T-helper 2 cell treated with Interferon-gamma antibody and Interleukin-4, amounts not matched to agents 100 ng/mL and 5 ng/mL, for 36 hours (primary cell): Measurements from ENCODE around the gene NPC1. TPM values are rescaled to one million over a fixed set of nuclear protein-coding genes. Genes with fewer than 3 reads are reported as not detected.

Source experiments
- intact Hi-C: fragments of 100-400 bp; cut with micrococcal nuclease; formaldehyde crosslinking; loops from one replicate; pipeline ENCODE4 v1.15.1; 2023
- total RNA-seq: library from RNA; stranded (reverse); gene quantifications from 2 replicates; pipeline ENCODE4 v1.2.3, GENCODE V29; 2022

NPC1 gene
- total RNA-seq, 1 donor from 2014 or later = 33.9 TPM

- intact Hi-C loops = no loop called here
These were observed 33.8 kb downstream of the NPC1 start for GRCh38 chr18:23552505-23552904.

- intact Hi-C loops = no loop called here
These were observed 34.3 kb downstream of the NPC1 start for GRCh38 chr18:23551978-23552377.

- intact Hi-C loops = no loop called here
These were observed 35.4 kb downstream of the NPC1 start for GRCh38 chr18:23550898-23551297.

- intact Hi-C loops = no loop called here
These were observed 37.6 kb downstream of the NPC1 start for GRCh38 chr18:23548719-23549118.

DNA sequence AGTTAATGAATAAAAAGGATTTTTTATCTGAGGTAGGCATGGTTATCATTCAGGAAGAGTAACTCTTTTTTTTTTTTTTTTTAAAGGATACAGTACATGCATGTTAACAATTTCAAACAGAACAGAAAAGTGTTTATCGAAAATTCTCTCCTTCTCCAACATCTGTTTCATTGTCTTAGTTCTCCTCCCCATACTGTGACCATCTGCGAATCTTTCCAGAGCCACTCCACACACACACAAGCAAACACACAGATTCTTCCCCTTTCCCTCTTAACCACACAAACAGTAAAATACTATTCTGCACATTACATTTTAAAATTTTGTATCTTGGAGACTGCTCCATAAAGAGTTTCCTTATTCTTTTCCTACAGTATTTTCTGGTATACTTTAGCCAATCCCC is 38.0 kb downstream of the NPC1 start:
- intact Hi-C loops = no loop called here

DNA sequence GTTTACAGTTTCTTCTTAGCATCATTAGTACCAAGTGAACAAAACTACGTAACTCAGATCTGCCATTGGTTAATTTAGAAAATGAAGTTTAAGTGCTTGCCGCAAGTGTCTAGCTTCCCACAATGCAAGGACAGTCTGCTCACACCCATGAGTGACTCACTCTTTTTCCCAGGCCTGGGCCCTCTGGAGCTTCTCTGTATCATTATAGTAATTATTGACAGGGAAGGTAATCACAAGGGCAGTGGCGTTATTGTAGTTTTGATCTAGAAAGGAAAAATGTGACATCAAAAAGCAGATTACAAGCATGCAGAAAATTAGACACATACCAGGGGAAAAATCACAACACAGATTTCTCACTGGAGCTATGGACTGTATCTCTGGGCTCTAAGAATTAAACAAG is 38.5 kb downstream of the NPC1 start:
- intact Hi-C loops = no loop called here

DNA sequence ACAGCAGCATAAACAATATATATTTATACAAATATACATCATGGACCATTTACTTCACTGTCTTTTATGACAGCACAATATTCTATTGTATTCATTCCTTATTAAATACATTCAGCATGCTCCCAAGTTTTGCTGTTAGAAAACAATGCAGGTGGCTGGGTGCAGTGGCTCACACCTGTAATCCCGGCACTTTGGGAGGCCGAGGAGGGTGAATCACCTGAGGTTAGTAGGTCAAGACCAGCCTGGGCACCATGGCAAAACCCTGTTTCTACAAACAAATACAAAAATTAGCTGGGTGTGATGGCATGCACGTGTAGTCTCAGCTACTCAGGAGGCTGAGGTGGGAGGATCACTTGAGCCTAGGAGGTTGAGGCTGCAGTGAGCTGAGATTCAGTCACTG is 39.0 kb downstream of the NPC1 start:
- intact Hi-C loops = no loop called here

GRCh38 chr18:23545247-23545789 is 41.0 kb downstream of the NPC1 start:
- intact Hi-C loops = no loop called here

- intact Hi-C loops = no loop called here
These were observed 43.8 kb downstream of the NPC1 start for GRCh38 chr18:23542461-23542860.

DNA sequence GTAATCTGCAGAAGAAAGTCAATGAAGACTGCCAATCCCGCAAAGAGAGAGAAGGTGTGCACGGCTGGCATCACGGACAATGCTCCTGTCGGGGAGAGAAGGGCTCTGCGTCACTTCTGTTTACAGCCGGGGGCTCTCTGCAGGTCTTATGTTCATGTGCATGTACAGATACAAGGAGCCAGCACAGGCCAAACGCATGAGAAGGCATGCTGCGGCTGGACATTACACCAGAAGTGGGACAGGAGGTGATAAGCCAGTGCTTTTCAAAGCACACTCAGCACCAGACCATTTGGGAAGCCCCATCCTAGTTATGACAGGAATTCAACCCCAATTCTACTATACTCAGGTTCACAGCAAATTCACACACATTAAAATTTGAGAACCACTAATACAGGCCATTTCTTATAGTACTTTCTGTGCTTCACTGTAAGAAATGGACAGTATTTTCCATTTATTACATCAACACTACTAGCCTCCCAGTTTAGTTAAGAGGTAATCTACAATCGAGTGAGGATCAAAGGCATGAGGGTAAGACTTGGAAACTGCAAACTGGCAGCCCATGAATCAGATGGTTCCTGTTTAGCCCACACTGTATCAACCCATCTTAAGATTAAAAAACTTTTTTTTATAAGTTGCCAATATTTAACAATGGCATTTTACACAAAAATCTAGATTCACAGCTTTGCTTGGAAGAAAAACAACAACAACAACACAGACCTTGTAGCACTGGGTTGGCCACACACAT is 44.8 kb downstream of the NPC1 start:
- intact Hi-C loops = loop anchor here (1.0 kb wide), 2 partner anchors 38 to 45 kb away; partner anchors contain the start of genes NPC1 and RMC1

- intact Hi-C loops = loop anchor here (1.0 kb wide), 2 partner anchors 38 to 45 kb away; partner anchors contain the start of genes NPC1 and RMC1
These were observed 45.4 kb downstream of the NPC1 start for GRCh38 chr18:23540867-23541266.

DNA sequence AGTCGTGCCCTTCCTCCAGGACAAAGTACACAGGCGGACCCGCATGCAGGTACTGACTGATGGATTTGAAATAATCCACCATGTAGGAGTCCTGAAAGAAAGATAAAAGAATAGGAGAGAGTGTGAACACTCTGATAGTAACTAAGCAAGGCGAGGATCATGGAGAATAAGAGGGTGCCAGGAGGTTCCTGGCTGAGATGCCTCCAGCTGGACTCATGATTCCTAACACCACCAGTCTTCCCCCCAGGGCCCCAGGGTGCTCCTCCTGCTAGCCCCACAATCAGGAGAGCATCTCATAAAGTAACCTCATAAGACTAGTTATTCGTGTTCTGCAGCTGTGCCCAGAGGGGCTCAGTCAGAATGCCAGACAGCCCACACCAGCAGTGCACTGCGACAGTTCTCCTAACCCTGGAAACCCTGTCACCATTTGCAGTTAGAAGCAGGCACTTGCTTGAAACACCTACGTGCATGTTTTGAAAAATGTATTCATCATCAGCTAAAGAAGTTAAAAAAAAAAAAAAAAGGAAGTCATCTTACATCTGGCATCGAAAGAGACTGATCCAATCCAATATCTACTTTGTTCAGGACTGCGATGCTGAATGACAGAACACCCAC is 46.3 kb downstream of the NPC1 start:
- intact Hi-C loops = no loop called here

DNA sequence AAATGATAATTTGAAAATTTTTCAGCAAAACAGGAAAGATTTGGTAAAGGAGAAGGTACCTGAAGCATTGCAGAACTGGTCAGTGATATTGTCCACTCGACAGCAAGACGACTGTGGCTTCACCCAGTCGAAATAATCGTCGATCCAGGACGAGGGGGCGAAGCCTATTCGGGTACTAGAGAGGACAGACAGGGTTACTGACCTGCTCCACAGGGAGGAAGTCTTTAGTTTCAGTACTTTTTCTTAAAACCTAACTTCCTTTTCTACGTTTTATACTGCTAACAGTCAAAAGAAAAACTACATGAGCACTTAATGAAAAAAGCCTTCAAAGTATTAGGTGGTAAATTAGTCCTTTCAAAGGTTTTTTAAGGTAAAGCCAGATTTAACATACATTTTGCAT is 47.0 kb downstream of the NPC1 start:
- intact Hi-C loops = no loop called here

DNA sequence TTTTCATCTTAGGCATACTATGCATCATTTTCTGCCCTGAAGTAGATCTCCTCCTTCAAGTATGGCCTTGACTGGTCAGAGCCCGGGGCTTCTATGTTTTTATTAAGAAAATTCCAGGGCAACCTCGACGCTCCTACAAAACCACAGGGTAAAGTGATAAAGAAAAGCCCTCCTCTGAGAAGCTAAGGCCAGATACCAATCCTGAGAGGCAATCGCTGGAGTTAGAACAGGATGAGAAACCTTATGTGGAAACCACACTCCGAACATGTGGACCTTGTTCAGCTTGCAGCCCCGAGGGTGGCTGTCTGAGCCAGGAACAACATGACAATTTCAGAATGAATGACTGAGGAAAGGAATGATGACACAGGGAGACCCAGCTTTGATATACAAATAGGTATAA is 47.4 kb downstream of the NPC1 start:
- intact Hi-C loops = no loop called here

DNA sequence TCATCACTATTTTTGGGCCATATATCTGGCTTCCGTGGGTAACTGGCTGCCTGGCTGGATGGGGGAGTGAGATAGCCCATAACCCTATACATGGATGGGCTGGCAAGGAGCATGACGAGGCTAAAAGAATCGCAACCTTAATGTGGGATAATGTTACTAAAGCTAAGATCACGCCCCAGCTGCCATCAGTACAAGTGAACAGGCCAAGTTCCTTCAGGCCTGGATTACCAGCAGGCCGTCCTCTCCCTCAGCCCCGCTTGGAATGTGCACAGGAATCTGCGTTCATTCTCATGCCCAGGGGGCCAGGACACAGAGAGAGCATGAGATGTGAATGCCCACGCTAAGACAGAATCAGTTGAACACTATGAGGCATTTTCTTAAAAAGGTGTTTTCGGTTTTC is 48.3 kb downstream of the NPC1 start:
- intact Hi-C loops = no loop called here

DNA sequence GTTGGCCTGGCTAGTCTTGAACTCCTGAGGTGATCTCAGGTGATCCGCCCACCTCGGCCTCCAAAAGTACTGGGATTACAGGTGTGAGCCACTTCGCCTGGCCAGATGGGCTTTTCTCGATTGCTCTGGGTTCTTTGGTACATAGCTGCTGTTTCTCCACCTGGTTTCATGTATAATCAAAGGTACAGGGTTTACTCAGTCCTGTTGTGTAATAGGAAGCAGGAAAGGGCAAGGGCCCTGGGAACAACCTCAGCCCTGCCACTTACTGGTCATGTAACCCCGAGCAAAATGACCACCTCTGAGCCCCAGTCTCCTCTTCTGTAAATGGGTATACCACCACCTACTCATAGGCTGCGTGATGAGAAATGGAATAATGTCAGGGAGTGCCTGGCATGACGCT is 49.0 kb downstream of the NPC1 start:
- intact Hi-C loops = no loop called here

DNA sequence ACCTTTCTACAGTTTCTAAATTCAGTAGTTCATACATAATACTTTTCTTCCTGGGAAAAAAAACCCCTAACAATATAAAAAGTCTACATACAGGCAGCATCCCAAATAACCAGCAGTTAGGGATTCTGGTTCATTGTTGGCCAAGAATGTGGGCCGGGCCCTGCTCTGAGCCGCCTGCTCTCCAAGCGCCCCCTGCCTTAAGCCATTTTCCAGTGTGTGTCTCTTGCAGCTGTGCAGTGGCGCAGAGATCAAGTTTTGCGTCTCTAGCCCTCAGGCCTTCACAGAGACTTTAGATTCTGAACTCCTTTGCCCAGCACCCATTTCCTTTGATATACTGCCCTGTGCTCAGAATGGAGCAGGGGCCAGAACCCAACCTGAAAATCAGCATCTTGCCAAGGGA is 50.1 kb downstream of the NPC1 start:
- intact Hi-C loops = no loop called here

GRCh38 chr18:23534276-23534675 is 52.0 kb downstream of the NPC1 start:
- intact Hi-C loops = loop anchor here (5.0 kb wide), 1 partner anchor 38 kb away; no protein-coding TSS in a partner anchor

DNA sequence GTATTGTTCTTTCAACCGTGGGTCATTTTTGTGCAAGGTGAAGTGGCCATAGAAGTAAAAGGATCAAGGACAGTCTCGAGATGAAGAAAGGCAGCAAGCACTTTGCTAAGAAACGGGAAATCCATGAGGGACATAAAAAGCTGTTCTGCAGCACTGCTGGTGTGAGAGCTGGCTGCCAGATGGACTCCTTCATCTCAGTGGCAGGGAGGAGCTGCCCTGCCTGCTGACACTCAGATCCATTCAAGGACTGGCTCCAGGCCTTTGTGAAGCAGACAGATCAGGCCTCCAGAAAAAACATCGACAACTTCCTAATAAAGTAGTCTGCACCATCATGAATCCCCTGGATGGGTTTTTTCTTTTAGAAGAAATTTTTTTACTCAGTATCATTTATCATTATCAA is 53.5 kb downstream of the NPC1 start:
- intact Hi-C loops = loop anchor here (5.0 kb wide), 1 partner anchor 39 kb away; no protein-coding TSS in a partner anchor

DNA sequence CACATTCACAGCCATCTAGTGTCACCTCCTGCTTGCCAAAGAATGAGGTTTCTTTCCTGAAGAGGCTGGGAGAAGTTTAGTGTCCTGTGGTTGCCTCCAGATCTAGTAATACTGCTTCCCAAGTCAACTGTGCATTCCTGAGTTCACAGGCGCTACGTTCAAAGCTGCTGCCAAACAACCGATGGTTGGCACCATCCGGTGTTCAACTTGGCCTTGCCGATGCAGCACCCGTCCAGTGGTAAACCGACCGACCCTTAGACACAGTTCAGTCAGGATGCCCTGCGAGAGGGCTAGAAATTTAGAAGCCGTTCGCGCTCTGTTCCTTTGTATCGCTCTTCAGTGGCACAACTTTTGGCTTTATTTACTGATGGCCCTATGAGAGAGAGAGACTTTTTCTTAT is 54.4 kb downstream of the NPC1 start:
- intact Hi-C loops = loop anchor here (5.0 kb wide), 1 partner anchor 40 kb away; no protein-coding TSS in a partner anchor

GRCh38 chr18:23530195-23530594 is 56.1 kb downstream of the NPC1 start:
- intact Hi-C loops = loop anchor here (5.0 kb wide), 1 partner anchor 42 kb away; no protein-coding TSS in a partner anchor

- intact Hi-C loops = loop anchor here (5.0 kb wide), 1 partner anchor 43 kb away; no protein-coding TSS in a partner anchor
These were observed 56.7 kb downstream of the NPC1 start for GRCh38 chr18:23529604-23530003.
